Left ventricle myocardium inferior (tissue), 1 donor: ENCODE results near the gene OPN1MW. TPM values are rescaled to one million over a fixed set of nuclear protein-coding genes. Genes with fewer than 3 reads are reported as not detected.
"Not testable (repeated sequence)": the region's sequence is repeated elsewhere in the genome, so short reads cannot be mapped to it uniquely, and the experiment has no call there.

Experiments used
- DNase-seq: peaks from one replicate; pipeline ENCODE4 v3.0.0-alpha.2; 2020
- H3K27ac ChIP-seq: fragments of 200-600 bp; replicated peaks from 2 replicates; pipeline ENCODE4 v1.8.0; 2021
- H3K27me3 ChIP-seq: fragments of 200-600 bp; 2 replicates; pipeline ENCODE4 v1.8.0; 2021; ENCODE audit warnings: low read depth
- H3K36me3 ChIP-seq: fragments of 200-600 bp; 2 replicates; pipeline ENCODE4 v1.8.0; 2021
- H3K4me1 ChIP-seq: fragments of 200-600 bp; 2 replicates; pipeline ENCODE4 v1.8.0; 2021
- H3K4me3 ChIP-seq: fragments of 200-600 bp; 2 replicates; pipeline ENCODE4 v1.8.0; 2021; ENCODE audit warnings: mild to moderate bottlenecking, moderate library complexity
- H3K9me3 ChIP-seq: fragments of 200-600 bp; replicated peaks from 2 replicates; pipeline ENCODE4 v1.8.0; 2021
- intact Hi-C: fragments of 100-400 bp; cut with micrococcal nuclease; formaldehyde crosslinking; loops from one replicate; pipeline ENCODE4 v1.11.0; 2022
- total RNA-seq: library from RNA; stranded (reverse); fragmentation: NEBNext Ultra II Directional; extraction: Animal tissue kit (Norgen Biotek cat#: 25700); gene quantifications from one replicate; pipeline ENCODE4 v1.2.1, GENCODE V29; 2021
- TF ChIP-seq, protein P1 (sequence below): fragments of 200-600 bp; IDR thresholded peaks from 2 replicates; pipeline ENCODE4 v1.8.0; 2021; ENCODE audit warnings: antibody characterized with exemption, mild to moderate bottlenecking, borderline replicate concordance
- donor health status: DM: no; HTN: yes; CAD: no; lungs with severe emphysema.

OPN1MW gene
- total RNA-seq, 1 donor from 2014 or later = not detected

- H3K4me1 ChIP-seq = no peaks in the 10 kb centered on the region
- DNase-seq = no peak
- no peak overlapping the region for H3K4me3 ChIP-seq
- no peak overlapping the region for H3K27ac ChIP-seq
- intact Hi-C loops = no loop called here
- no peaks in the 10 kb centered on the region for H3K27me3 ChIP-seq
- TF ChIP-seq, protein P1, sequence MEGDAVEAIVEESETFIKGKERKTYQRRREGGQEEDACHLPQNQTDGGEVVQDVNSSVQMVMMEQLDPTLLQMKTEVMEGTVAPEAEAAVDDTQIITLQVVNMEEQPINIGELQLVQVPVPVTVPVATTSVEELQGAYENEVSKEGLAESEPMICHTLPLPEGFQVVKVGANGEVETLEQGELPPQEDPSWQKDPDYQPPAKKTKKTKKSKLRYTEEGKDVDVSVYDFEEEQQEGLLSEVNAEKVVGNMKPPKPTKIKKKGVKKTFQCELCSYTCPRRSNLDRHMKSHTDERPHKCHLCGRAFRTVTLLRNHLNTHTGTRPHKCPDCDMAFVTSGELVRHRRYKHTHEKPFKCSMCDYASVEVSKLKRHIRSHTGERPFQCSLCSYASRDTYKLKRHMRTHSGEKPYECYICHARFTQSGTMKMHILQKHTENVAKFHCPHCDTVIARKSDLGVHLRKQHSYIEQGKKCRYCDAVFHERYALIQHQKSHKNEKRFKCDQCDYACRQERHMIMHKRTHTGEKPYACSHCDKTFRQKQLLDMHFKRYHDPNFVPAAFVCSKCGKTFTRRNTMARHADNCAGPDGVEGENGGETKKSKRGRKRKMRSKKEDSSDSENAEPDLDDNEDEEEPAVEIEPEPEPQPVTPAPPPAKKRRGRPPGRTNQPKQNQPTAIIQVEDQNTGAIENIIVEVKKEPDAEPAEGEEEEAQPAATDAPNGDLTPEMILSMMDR = no peak
- no peaks in the 10 kb centered on the region for H3K9me3 ChIP-seq
- no peaks in the 10 kb centered on the region for H3K36me3 ChIP-seq
These were observed 40.0 kb upstream of the OPN1MW start for GRCh38 chrX:154142386-154142785.

DNA sequence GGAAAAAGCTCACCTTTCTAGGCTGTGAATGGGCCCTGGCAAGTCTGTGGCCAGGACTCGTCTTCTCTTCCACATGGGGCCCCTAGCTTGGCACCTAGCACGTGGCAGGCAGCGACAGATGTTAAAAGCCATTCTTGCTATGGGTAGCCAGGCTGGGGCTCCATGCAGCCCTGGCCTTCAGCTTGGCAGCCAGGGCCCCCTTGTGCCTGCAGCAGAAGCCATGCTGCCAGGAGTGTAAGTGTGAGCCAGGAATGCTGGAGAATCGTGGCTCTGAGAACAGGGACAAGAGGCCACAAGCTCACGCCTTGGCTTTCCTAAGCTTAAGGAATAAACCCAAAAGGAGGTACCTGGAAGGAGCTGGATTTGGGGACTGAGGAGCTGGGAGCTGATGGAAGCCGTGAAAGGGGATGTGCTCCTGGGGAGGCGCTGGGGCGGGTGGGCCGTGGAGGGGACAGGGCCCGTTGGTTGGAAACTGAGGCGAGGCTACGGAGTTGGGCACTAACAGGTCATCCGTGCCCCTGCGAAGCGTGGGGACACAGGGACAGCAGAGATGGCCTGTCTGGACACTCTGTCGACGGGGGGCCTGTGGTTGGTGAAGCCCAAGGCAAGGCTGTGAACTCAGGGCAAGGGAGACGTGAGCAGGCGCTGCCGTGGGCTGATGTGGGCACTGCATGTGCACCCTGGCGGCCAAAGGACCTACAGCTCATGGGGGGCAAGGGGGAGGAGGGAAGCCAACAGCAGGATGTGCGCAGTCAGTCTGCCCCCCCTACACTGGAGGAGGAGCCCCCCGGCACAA is 39.2 kb upstream of the OPN1MW start:
- DNase-seq = no peak
- Histone ChIP-seq H3K4me3 (no peak overlapping the region), H3K36me3 (no peaks in the 10 kb centered on the region), H3K4me1 (no peaks in the 10 kb centered on the region), H3K27ac (no peak overlapping the region), H3K9me3 (no peaks in the 10 kb centered on the region), H3K27me3 (no peaks in the 10 kb centered on the region)
- intact Hi-C loops = no loop called here
- TF ChIP-seq, protein P1 = no peak

DNA sequence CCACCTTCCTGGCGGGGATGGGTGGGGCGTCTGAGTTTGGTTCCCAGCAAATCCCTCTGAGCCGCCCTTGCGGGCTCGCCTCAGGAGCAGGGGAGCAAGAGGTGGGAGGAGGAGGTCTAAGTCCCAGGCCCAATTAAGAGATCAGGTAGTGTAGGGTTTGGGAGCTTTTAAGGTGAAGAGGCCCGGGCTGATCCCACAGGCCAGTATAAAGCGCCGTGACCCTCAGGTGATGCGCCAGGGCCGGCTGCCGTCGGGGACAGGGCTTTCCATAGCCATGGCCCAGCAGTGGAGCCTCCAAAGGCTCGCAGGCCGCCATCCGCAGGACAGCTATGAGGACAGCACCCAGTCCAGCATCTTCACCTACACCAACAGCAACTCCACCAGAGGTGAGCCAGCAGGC is 38.4 kb upstream of the OPN1MW start, which contains the start of gene OPN1LW:
TSS of gene OPN1LW (plus strand) at position 234 of the 400 bp plus-strand sequence. CDS start at position 275, 41 bp downstream.
- H3K9me3 ChIP-seq, H3K27ac ChIP-seq, H3K4me3 ChIP-seq, H3K36me3 ChIP-seq, intact Hi-C loops, DNase-seq, H3K27me3 ChIP-seq, H3K4me1 ChIP-seq: not testable (repeated sequence)

- DNase-seq, H3K27me3 ChIP-seq, H3K9me3 ChIP-seq, H3K4me3 ChIP-seq, H3K27ac ChIP-seq, H3K36me3 ChIP-seq, H3K4me1 ChIP-seq, intact Hi-C loops: not testable (repeated sequence)
These were observed 31.4 kb upstream of the OPN1MW start for GRCh38 chrX:154151030-154151429.

DNA sequence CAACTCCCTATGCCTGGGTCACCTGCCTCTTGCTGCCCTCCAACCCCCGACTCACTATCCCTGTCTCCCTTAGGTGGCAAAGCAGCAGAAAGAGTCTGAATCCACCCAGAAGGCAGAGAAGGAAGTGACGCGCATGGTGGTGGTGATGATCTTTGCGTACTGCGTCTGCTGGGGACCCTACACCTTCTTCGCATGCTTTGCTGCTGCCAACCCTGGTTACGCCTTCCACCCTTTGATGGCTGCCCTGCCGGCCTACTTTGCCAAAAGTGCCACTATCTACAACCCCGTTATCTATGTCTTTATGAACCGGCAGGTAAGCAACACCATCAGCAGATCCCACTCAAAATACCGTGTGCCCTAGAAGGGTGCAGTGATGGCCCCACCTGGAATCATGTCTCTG is 26.2 kb upstream of the OPN1MW start:
- H3K27me3 ChIP-seq, DNase-seq, H3K36me3 ChIP-seq, H3K4me3 ChIP-seq, intact Hi-C loops, H3K4me1 ChIP-seq, H3K9me3 ChIP-seq, H3K27ac ChIP-seq: not testable (repeated sequence)

GRCh38 chrX:154157207-154157606 is 25.2 kb upstream of the OPN1MW start:
- H3K9me3 ChIP-seq, H3K4me3 ChIP-seq, H3K27me3 ChIP-seq, DNase-seq, intact Hi-C loops, H3K27ac ChIP-seq, H3K36me3 ChIP-seq, H3K4me1 ChIP-seq: not testable (repeated sequence)

DNA sequence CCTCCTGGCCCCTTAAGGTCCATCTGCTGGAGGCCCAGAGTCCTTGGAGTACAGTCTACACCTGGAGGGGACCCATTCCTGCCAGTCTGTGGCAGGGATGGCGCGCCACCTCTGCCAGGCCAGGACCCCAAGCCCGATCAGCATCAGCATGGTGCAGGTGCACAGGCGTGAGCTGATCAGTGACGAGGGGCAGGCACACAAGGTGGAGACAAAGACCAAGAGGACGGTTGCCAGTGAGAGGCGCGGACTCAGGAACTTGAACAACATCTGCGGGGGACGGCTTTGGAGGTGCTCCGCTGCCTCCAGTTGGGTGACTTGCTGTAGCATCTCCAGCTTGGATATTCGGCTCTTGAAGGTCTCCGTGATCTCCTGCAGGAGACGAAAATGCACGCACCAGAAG is 23.1 kb upstream of the OPN1MW start:
- H3K4me3 ChIP-seq, intact Hi-C loops, H3K27me3 ChIP-seq, H3K4me1 ChIP-seq, H3K27ac ChIP-seq, H3K36me3 ChIP-seq, H3K9me3 ChIP-seq, DNase-seq: not testable (repeated sequence)

DNA sequence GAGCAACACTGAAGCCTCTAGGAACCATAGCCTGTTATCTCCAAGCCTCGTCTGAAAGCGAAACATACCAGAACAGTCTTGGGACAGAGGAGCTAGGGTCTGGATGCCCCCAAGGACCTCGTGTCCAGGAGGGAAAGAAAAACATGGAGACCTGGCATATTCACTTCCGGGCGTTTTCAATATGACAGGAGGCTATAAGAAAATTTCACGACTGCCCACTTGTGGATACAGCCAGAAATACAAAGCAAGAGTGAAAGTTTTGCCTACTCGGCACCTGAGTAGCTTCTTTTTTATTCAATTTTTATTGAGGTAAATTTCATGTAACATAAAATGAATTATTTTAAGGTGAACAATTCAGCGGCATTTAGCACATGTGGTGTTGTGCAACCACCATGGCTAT is 17.5 kb upstream of the OPN1MW start:
- H3K4me3 ChIP-seq, DNase-seq, H3K27ac ChIP-seq, H3K9me3 ChIP-seq, intact Hi-C loops, H3K4me1 ChIP-seq, H3K36me3 ChIP-seq, H3K27me3 ChIP-seq: not testable (repeated sequence)

DNA sequence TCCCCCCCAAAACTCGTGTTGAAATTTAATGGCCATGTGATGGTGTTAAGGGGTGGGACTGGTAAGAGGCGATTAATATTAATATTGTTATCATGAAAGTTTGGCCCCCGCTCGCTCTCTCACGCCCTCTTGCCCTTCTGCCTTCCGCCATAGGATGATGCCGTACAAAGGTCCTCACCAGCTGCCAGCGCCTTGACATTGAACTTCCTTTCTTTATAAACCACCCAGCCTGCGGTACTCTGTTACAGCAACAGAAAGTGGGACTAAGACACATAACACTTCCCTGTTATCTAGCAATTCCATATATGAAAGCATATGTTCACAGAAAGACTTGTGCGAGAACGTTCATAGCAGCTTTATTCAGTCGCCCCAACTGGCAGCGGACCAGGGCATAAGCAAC is 14.0 kb upstream of the OPN1MW start:
- H3K27ac ChIP-seq, H3K36me3 ChIP-seq, DNase-seq, H3K4me1 ChIP-seq, intact Hi-C loops, H3K9me3 ChIP-seq, H3K4me3 ChIP-seq, H3K27me3 ChIP-seq: not testable (repeated sequence)

GRCh38 chrX:154172535-154172943 is 9.9 kb upstream of the OPN1MW start:
- H3K4me1 ChIP-seq, intact Hi-C loops, H3K27me3 ChIP-seq, H3K9me3 ChIP-seq, H3K36me3 ChIP-seq, DNase-seq, H3K27ac ChIP-seq, H3K4me3 ChIP-seq: not testable (repeated sequence)

- DNase-seq, H3K27me3 ChIP-seq, H3K4me1 ChIP-seq, H3K9me3 ChIP-seq, H3K36me3 ChIP-seq, intact Hi-C loops, H3K4me3 ChIP-seq, H3K27ac ChIP-seq: not testable (repeated sequence)
These were observed 8.0 kb upstream of the OPN1MW start for GRCh38 chrX:154174356-154174755.

DNA sequence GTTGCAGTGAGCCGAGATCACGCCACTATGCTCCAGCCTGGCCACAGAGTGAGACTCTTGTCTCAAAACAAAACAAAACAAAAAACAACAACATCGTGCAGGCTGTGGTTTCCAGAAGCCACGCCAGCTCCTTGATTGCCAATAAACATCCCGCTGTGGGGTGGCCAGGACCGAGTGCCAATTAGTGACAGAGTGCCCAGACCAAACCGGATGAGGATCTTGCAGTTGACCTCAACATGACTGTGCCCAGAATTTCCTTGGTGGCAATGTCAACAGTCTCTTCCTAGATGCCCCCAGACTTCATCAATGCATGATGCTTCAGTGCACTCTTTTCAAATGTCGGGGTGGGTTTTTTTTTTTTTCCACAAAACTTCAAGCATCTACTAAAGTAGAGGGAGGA is 1.4 kb downstream of the OPN1MW start:
- H3K27me3 ChIP-seq, H3K27ac ChIP-seq, H3K4me3 ChIP-seq, H3K4me1 ChIP-seq, H3K36me3 ChIP-seq, DNase-seq, H3K9me3 ChIP-seq, intact Hi-C loops: not testable (repeated sequence)
